SHP77 treated with DMSO at 0.1 percent for 48 hours (cell line): Measurements from ENCODE around the gene SURF2.

ENCODE experiments used
- DNase-seq: peaks from one replicate; lab custom pipeline; 2025; lab: John Stamatoyannopoulos, UW

Gene SURF2

DNA sequence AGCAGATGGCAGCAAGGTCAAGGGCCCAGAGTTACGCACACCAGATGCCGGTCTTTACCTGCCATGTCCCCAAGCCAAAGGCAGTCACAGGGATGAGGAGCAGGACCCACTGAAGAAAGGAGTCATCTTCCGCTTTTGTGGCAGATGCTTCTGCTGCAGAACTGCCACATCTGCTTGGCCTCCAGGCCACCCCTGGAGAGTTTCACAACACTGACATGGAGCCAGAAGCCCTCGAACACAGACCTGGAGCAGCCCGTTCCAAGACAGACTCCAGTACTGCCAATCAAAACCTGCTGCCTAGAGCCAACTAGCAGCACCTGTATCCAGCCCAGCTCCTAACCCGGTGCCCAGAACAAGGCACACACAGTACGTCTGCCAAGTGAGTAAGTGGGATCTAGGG, 1.6 kb upstream of the SURF2 start:
- no peak for DNase-seq

DNA sequence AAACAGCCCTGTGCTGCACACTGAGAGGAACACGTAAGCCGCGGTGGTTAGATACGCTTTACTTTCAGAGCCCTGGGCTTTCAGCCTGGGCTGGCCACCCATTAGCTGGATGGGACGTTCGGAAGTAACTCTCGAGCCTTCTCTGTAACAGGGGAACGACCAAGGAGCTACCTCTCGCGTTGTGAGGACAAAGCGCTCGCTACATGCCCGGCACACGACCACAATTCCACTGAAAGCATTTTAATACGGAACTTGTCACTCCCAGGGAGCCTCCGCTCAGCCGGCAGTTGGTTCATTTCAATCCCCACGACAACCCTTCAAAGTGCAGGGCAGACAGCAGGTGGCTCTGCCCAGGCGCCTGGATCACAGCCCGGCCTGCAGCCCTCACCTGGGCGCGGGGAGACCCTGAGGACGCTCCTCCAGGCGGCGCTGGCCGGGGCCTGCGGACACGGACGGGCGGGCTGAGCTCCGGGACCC, 431 bp upstream of the SURF2 start:
- no peak for DNase-seq

DNA sequence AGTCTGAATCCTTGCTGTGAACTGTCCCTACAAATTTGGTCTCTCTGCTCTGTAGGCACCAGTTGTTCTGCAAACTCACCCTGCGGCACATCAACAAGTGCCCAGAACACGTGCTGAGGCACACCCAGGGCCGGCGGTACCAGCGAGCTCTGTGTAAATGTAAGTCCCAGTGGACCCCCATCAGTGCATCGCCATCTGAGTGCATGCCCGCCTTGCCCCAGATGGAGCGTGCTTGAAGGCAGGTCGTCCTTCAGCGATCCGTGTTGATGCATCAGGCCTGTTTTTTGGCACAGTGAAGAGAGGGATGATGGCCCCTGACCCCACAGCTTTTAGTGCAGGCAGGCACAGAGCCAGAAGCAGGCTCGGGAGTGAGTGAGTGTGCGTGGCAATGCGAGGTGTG, 1.3 kb downstream of the SURF2 start:
- no peak for DNase-seq

DNA sequence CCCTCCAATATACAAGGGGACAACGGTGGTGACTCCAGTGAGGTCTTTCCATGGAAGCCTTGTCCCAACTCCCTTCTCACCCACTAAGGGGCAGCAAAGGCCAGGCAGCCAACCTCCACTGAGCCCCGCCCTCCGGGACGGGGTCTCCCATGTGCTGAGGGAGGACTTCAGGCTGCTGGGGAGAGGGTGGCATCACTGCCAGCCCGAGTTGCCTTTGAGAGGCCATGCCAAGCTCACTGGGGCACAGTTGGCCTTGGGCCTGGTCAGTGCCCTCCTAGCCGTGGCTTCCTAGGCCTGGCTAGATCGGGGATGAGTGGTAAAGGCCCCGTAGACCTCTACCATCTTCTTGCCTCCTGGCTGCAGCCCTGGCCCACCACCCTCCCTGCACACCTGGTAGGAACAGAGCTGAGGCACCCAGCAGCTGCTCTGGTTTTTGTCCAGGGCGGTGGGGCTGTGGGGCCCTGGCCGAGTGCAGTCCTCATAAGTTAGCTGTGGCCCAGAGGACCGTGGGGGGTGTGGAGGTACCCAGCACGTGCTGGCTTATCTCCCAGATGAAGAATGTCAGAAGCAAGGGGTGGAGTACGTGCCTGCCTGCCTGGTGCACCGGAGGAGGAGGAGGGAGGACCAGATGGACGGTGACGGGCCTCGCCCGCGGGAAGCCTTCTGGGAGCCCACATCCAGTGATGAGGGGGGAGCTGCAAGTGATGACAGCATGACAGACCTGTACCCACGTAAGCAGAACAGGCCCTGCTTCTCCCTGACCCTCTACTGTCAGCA, 3.2 kb downstream of the SURF2 start:
- DNase-seq: no peak

DNA sequence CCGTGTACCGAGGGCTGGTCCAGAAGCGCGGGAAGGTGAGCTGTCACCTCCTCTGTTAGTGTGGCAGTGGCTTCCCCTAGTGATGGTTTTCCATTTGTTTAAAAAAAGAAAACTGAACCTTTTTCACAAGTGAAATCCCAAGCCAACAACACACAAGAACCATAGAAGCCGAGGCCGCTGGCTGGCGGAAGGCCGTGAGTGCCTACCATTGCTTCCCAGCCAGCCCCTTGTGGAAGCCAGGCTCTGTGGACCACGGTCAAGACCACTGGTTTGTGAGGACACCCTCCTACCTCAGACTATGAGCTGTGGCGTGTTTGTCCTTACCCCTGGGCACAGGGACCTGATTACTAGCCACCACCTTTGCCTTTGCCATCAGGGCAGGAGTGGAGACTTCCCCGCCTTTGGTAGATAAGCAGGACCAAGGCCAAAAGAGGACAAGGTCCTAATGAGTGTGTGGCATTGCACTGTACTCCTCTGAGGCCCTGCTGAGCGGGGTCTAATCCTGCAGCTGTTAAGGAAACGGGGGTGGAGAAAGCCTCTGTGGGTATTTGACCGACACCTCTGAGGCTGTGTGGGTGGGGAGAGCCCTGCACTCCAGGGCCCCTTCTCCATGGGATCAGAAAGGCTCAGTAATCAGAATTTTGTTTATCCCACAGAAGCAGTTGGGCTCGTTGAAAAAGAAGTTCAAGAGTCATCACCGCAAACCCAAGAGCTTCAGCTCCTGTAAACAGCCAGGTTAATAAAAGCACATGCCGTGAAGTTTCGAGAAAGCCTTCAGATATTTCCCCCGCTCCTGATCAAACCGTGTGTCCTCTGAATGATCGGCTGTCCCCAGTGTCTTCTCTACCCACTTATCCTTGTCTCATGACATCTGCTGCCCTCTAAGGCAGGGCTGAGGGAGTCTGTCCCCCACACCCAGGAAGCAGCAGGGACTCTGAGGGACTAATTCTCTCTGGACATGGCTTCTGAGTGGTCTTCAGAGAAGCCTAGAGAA, 4.3 kb downstream of the SURF2 start:
- no peak for DNase-seq

DNA sequence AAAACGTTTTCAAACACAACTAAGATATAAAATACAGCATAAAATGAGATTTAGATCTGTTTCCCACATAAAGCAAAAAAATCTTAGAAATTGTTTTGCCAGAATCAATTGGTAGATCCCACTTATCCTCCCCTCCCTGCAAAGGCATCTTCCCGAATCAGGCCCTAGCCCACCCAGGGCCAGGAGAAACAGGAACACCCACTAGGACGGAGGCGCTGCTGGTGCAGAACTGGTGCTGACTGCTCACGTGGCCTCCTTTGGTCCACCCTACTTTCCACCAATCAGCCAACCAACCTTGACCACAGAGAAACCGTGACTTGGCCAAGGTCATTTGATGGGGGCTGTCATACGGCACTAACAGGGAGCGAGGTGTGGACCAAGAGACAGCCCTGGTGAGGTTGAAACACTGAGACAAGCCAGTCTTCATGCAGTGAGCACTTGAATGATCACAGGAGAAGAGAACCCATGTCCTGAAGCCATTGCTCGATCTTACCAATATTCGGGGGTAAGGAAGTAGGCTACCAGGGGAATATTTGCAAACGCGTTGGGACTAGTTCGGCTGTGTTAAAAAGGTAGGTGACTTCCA, 5.2 kb downstream of the SURF2 start:
- DNase-seq: no peak

DNA sequence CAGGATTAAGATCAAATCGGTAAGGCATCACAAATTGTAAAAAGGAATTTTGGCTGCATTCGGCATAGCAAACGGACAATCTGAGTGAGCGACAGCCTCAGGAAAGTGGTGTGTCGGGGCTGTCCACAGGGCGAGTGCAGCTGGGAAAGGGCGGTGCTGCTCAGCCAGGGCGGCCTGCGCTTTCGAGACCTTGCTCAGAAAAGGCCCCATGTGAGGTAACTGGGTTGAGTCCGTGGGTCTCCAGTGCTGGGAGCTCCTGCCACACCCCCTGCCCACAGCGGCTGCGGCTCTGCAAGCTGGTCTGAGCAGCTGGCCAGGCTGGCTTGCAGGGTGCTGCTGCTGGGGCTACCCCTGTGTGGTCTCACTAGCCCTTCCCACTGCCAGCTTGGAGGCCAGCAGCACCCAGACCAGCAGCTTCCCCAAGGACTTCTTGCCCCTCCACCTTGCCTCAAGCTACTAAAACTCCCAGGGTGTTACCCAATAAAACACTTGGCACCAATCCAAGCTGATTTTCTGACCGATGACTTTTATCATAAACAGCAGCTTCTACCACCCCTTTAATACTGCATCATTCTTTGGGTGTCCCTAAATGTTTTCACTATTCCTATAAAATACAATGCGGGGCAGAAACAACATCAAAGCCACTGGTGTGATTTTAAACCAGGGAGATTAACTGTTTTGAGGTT, 6.2 kb downstream of the SURF2 start:
- DNase-seq: no peak

DNA sequence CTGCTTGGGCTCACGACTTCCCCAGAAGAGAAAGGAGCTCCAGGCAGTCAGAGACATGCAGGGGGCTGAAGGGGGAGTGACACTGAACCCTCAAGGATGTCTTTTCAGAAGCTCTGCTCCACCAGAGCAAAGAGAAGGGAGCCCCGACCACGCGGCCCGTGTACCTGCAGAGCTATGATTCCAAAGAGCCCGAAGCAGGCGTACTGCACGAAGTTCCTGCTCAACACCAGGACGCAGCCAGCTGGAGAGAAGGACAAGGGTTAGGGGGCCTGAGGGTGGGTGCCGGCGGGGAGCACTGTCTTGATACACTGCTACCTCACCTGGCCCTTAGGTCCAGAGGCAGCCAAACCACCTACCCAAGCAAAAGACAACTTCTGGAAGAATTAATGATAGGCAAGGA, 10.1 kb downstream of the SURF2 start:
- DNase-seq: no peak

DNA sequence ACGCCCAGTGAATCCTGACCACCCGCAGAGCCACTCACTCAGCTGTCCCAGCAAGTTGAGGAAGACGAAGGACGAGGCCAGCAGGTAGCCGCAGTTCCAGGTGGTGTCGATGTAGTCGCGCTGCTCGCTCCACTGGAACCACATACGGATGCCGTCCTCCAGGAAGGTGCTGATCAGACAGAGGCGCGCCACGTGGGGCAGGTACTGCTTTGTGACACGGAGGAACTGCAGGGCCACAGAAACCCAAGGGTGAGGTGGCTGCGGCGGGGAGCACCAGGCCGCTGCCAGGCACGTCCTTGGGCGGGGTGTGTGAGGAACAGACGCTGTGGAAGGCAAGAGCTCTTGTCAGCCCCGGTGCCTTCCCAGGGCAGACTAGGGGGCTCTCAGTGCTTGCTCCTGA, 10.9 kb downstream of the SURF2 start:
- DNase-seq: no peak

DNA sequence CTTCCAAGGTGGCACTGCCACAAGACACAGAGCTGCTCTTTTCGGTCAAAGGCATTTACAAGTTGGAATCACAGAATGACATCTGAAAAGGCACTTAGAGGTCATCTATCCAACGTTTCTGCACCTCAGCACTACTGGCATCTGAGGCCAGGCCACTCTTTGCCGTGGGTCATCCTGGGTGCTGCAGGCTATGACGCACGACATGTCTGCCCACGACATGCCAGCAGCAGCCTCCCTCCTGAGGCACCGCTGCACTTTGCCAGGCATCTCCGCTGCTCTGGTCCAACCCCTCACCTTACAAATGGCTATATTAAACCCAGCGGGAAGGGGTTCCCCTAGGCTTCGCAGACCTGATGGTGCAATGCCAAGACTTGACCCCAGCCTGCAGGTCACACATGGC, 11.4 kb downstream of the SURF2 start:
- DNase-seq: no peak

DNA sequence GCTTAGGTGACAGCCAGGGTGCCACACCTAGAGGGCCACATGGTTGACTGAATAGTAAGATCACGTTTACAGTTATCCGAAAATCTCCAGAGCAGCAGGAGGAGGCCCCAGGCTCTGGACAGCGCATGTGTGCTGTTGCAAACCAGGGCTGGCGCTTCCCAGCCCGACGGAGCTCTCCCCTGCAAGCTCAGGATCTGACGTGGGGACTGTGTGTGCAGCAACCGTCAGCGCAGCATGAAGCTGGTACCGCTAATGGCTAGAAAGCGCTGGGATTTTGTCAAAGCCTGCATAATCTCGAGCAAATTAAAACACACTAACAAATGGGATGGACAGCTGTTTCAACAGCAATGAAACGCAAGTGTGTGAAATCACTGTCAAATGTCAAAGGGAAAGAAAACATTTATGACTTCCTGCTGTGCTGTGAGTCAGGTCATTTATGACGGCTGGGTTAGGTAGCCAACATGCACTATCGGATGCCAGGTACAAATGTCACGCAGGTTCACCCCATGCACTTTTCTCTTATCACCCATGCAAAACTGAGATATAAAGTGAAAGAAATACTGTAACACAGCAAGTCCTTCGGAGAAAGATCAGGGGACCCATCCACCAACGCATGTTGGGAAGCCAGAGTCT, 12.0 kb downstream of the SURF2 start:
- DNase-seq: peak; percentile 77

DNA sequence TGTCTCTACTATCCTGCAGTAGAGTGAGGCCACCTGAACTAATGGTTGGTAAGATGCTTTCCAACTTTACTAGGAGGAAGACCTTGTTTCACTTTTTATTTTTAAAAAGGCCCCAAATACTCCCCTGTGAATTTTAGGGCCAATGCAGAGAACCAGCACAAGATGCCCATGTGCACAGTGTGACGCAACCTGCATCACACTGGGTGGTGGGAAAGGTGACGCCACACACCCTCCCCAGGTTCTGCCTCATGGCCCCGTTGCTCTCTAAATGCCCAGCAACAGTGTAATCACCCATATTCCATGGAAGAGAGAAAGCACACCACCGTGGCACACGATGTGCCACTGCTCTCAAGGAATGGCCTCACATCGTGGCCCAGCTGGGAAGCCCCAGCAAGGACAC, 13.1 kb downstream of the SURF2 start:
- DNase-seq: no peak

DNA sequence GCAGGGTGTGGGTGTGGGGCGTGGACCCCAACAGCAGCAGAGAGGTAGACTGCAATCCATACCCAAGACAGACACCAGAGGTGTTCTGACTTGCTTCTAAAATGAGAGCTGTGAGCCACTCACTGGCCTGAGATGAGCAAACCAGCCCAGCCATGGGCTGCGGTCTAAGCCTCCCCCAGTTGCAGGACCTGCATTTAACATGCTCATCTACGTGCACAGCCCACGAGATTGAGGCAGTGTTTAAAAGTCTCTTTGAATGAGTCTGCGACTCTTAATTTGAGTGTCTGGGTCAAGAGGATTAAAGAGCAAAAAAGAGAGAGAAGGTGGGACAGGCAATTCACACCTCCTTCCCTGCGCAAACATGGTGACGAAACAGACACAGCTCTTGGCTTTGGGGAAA, 13.6 kb downstream of the SURF2 start:
- DNase-seq: no peak

DNA sequence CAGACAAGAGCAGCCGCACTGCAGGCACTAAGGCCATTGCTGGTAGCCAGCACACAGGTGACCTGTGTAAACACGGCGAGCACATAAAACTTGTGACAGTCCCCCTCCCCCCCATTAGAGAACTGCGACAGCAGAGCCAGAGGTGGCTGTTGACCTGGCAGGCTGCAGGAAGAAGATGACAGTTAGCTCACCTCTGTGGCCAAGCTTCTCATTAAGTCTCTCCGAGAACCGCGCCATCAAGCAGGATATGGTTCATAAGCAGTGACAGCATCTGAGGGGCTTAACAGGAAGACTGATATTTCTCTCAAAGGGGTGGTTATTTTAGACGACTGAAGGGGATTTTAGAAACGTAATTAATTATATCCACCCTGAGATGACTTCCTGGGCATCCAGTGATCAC, 14.3 kb downstream of the SURF2 start:
- no peak for DNase-seq

DNA sequence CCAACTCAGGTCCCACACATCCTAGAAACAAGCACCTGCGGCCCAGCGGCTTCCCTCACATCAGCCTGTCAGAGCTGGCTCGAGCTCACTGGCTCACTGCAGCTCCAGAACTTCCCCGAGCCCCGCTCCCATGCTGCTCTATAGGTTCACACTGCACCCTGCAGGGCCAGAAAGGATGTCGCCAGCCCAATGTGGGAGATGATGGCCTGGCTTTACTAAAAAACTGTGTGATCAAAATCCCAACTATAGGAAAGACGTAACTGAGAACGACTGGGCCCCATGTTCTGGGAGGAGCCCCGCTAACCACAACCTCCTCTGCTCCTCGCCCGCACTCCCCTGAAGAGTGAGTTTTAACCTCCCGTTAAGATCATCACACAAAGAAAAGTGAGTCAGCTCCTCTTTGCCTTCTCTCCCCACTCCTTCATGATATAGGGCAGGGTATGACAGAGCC, 14.9 kb downstream of the SURF2 start:
- DNase-seq: no peak

DNA sequence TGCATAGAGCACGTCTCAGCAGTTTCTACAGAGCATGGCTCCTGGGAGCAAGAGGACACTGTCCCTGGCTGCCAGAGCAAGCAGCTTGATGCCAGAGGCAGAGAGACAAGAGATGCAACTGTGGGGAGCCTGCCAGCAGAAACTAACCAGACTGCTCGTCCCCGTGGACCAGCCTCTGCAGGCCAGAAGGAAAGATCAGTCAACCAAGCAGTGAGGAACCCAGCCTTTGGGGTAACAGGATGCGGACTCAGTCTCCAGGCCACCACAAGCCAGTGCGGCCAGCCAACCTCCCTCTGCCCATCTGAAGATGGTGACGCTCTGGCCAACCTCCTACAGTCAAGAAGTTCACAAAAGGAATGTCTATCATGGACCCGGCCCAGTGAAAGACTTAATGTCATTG, 15.8 kb downstream of the SURF2 start:
- DNase-seq: no peak

DNA sequence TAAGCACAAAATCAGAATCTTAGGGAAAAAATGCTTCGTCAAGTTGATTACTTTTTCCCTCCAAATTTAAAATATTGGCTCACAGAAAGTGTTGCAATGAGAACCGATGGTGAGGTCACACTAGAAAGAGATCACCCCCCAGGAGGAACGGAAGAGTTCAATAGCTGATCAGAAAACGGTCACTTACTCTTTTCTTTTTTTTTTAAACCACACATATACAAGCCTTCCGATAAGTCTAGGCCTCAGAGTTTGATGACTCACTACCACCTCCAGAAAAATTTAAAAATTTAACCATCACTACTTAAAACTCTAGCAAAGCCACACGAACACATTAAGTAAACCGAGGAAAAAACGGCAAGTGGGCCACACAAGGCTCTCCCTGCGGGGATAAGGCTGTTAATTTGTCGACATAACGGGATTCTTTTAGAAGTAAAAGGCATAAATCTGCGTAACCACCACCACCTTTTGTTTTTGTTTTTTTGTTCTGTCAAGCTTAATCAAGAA, 18.3 kb downstream of the SURF2 start:
- no peak for DNase-seq

DNA sequence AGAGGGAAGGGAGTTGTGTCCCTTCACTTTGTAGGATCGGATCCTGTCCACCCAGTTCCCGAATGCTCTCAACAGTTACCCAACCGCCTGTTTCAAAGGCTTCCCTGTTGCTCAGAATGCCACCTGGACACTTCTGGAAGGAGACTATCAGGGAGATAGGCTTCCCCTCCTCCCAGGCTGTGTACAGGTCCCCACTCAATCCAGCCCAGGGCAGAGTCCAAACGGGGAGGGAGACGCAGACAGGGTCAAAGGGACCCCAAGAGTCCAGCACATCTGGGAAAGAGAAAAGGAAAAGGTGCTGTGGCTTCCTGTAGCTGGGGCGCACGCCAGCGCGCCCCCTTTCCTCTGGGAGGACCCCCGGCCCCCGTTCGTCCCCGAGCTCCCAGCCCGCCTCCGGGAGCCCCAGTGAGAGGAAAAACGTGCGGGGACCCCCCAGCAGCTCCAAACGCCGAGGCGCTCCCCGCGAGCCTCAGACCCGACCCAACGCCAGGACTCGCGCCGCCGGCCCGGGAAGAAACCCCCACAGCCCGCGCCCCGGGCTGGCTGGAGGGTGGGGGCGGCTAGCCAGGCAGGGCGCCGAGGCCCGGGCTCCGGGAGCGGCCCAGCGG, 18.9 kb downstream of the SURF2 start:
- DNase-seq: peak; percentile 32

DNA sequence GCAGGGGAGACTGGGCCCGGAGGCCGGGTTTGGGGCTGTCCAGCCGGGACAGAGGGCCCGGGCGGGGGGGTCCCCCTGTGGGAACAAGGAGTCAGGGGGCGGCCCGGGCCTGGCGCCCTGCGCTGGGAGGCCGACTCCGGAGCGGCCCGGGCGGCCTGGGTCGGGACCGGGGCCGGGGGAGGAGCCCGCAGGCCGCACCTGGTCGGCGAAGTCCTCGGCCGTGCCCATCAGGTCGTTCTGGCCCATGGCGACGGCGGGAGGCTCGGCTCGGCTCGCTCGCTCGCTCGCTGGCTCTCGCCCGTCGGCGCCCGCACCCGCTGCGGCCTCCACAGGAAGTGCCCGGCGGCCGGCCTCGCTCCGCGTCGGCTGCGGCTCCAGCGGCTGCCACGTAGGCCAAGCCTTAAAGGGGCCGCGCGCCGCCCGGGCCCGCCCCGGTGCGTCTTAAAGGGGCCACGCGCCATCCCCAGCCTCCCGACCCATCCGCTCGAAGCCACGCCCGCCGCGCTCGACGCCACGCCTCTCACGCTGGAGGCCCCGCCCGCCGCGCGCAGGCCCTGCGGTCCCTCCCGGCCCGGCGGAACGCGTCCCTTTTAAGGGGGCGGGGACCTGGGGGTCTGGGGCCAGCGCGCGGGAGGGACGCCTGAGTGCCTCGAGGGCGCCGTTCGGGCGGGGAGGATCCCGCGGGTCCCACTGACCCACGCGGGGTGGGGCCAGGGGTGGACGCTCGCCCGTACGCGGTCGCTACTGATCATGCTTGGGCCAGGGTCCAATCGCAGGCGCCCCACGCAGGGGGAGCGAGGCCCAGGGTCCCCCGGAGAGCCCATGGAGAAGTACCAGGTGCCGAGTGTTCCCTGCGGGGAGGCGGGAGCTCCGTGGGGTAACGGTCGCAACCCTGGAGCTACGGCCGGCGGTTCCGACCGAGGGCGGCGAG, 19.6 kb downstream of the SURF2 start, which contains the start of the genes STKLD1 and SURF4:
Gene STKLD1 (plus strand): TSS at position 643 of the 931 bp plus-strand sequence. CDS start 108 bp downstream, at position 751.
Gene SURF4 (minus strand): TSS at position 337 of the 931 bp plus-strand sequence. CDS start 91 bp downstream, at position 246.
- peak; percentile 86 for DNase-seq
